ENCODE data around the gene NME7. TPM values are rescaled to one million over a fixed set of nuclear protein-coding genes. Genes with fewer than 3 reads are reported as not detected.

NME7 gene
- total RNA-seq, 1 experiment from 2014 or later, result 9.0 TPM

- Histone ChIP-seq H3K36me3 (ENCODE audit: control insufficient read depth, insufficient read depth, low read length) (no peaks in the 10 kb centered on the region), H3K27me3 (replicated peaks; ENCODE audit: control insufficient read depth, insufficient read depth, low read length) (no peaks in the 10 kb centered on the region), H3K9me3 (no peaks in the 10 kb centered on the region), H3K4me3 (ENCODE audit: low read depth, low read length) (no peak overlapping the region), H3K4me1 (peaks cover 26% of the 10 kb centered on the region)
- no peak for DNase-seq
- intact Hi-C loops (cut with micrococcal nuclease; ENCODE audit: unreplicated experiment), result no loop called here
- Mint-ChIP-seq H3K36me3 (ENCODE audit: insufficient read depth, unreplicated experiment) (peaks cover 16% of the 10 kb centered on the region), H3K27ac (ENCODE audit: unreplicated experiment) (no peak overlapping the region), H3K4me1 (ENCODE audit: low read depth, unreplicated experiment) (peaks cover 16% of the 10 kb centered on the region), H3K4me3 (ENCODE audit: unreplicated experiment) (no peak overlapping the region), H3K27me3 (ENCODE audit: insufficient read depth, unreplicated experiment) (no peaks in the 10 kb centered on the region), H3K9me3 (ENCODE audit: unreplicated experiment) (no peaks in the 10 kb centered on the region)
- BruUV-seq (replicated peaks), result no TSS peak
- TF ChIP-seq CTCF (IDR thresholded peaks at IDR 0.05; ENCODE audit: insufficient read depth in 1 of 2, low read depth in 1 of 2, low read length in 1 of 2, severe bottlenecking in 1 of 2, unreplicated experiment in 1 of 2), result no peak
- POLR2A ChIA-PET, result no interaction called here
- CTCF ChIA-PET, result no interaction called here
These were observed 225.5 kb downstream of the NME7 start for GRCh38 chr1:169142129-169142528.

DNA sequence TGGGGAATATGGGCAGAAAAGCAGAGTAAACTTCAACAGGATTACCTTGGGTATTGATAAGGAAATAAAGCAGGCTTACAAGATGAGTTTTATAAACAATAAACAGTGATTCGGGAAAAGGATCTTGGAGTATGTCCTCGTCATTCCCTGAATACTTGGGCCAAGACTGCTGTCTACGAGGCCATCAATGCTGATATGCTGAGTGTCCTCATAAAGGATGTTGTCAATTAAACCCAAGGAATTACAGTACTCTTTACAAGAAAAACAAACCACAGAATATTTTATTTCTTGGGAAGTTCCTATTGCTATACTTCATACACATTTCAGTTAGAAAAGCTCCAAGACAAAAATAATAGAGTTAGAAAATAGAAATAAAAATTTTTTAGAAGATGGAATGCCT lies 226.2 kb downstream of the NME7 start:
- peaks cover 18% of the 10 kb centered on the region for H3K4me1 ChIP-seq
- Mint-ChIP-seq H3K27ac (ENCODE audit: unreplicated experiment) (no peak overlapping the region), H3K9me3 (ENCODE audit: unreplicated experiment) (no peaks in the 10 kb centered on the region), H3K27me3 (ENCODE audit: insufficient read depth, unreplicated experiment) (no peaks in the 10 kb centered on the region), H3K4me3 (ENCODE audit: unreplicated experiment) (no peak overlapping the region), H3K4me1 (ENCODE audit: low read depth, unreplicated experiment) (peaks cover 12% of the 10 kb centered on the region), H3K36me3 (ENCODE audit: insufficient read depth, unreplicated experiment) (peaks cover 18% of the 10 kb centered on the region)
- intact Hi-C loops (cut with micrococcal nuclease; ENCODE audit: unreplicated experiment), result no loop called here
- BruUV-seq (replicated peaks), result no TSS peak
- H3K27me3 ChIP-seq (replicated peaks; ENCODE audit: control insufficient read depth, insufficient read depth, low read length), result no peaks in the 10 kb centered on the region
- ChIA-PET CTCF (no interaction called here), POLR2A (no interaction called here)
- H3K4me3 ChIP-seq (ENCODE audit: low read depth, low read length), result no peak overlapping the region
- H3K36me3 ChIP-seq (ENCODE audit: control insufficient read depth, insufficient read depth, low read length), result no peaks in the 10 kb centered on the region
- no peak for DNase-seq
- H3K9me3 ChIP-seq, result no peaks in the 10 kb centered on the region
- TF ChIP-seq CTCF (IDR thresholded peaks at IDR 0.05; ENCODE audit: insufficient read depth in 1 of 2, low read depth in 1 of 2, low read length in 1 of 2, severe bottlenecking in 1 of 2, unreplicated experiment in 1 of 2), result no peak

DNA sequence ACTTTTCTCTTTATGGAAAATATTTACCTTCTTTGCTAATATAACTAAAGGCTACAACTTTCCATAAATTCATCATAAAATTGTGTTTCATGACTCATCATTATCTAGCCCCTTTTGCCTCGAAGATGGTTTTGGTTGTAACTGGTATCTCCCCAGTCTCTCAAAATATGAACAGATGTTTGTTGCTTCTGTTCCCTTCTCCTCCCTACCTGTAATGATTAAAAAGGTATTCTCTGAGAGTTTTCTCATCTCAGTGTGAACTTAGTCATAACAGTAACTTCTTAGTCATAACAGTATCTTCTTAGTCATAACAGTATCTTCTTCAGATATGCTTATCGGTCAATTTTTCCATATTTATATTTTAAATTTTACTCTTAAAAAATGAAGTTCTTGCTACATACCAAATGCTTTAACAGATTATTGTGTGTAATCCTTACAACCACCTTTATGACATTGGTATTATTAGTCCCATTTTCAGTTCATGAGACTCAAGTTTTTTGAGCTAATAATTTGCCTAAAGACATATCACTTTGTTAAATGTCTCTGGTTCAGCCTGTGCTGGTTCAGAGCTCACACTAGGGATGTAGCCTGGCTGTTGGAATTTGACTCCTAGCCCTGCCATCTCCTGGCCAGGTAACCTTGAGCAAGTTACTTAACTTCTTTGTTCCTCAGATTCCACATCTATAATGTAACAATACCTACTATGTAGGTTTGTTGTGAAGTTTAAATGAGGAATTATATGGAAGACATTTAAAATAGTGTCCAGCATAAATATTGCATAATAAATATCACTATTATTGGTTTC lies 228.5 kb downstream of the NME7 start:
- Histone ChIP-seq H3K9me3 (no peaks in the 10 kb centered on the region), H3K27me3 (replicated peaks; ENCODE audit: control insufficient read depth, insufficient read depth, low read length) (no peaks in the 10 kb centered on the region), H3K4me1 (no peaks in the 10 kb centered on the region), H3K4me3 (ENCODE audit: low read depth, low read length) (no peak overlapping the region), H3K36me3 (ENCODE audit: control insufficient read depth, insufficient read depth, low read length) (no peaks in the 10 kb centered on the region)
- Mint-ChIP-seq H3K36me3 (ENCODE audit: insufficient read depth, unreplicated experiment) (peaks cover 32% of the 10 kb centered on the region), H3K27ac (ENCODE audit: unreplicated experiment) (no peak overlapping the region), H3K27me3 (ENCODE audit: insufficient read depth, unreplicated experiment) (no peaks in the 10 kb centered on the region), H3K9me3 (ENCODE audit: unreplicated experiment) (no peaks in the 10 kb centered on the region), H3K4me3 (ENCODE audit: unreplicated experiment) (no peak overlapping the region), H3K4me1 (ENCODE audit: low read depth, unreplicated experiment) (no peaks in the 10 kb centered on the region)
- TF ChIP-seq CTCF (IDR thresholded peaks at IDR 0.05; ENCODE audit: insufficient read depth in 1 of 2, low read depth in 1 of 2, low read length in 1 of 2, severe bottlenecking in 1 of 2, unreplicated experiment in 1 of 2), result no peak
- CTCF ChIA-PET, result no interaction called here
- BruUV-seq (replicated peaks), result no TSS peak
- DNase-seq, result no peak
- POLR2A ChIA-PET, result no interaction called here
- intact Hi-C loops (cut with micrococcal nuclease; ENCODE audit: unreplicated experiment), result no loop called here
